ENCODE measurements around the gene TNKS2. TPM values are rescaled to one million over a fixed set of nuclear protein-coding genes. Genes with fewer than 3 reads are reported as not detected.
"Not testable (repeated sequence)": the region's sequence is repeated elsewhere in the genome, so short reads cannot be mapped to it uniquely, and the experiment has no call there.

Gene TNKS2
- total RNA-seq = 10 to 100 TPM; 25.0 to 25.6 TPM

GRCh38 chr10:91797874-91798648 is at the start of gene TNKS2:
Gene TNKS2, plus strand, starts transcription at chr10:91798426. Its CDS starts 265 bp downstream, at chr10:91798691.
- CTCF ChIA-PET = interaction anchor here (0.8 to 1.0 kb wide), 2 partner anchors 15 to 38 kb away, joined by 3 read pairs; no protein-coding TSS in a partner anchor
- POLR2A ChIA-PET = interaction anchor here (0.5 to 3.1 kb wide), 4 partner anchors 10 to 138 kb away, joined by 3 to 7 read pairs (median 3); partner anchors contain the start of genes BTAF1 and FGFBP3

- POLR2A ChIA-PET, CTCF ChIA-PET: not testable (repeated sequence)
Observed at GRCh38 chr10:91749592-91749991, 48.6 kb upstream of the TNKS2 start.

GRCh38 chr10:91756286-91756685 is 41.9 kb upstream of the TNKS2 start:
- POLR2A ChIA-PET = no interaction called here
- CTCF ChIA-PET = interaction anchor here (1.1 kb wide), 1 partner anchor 157 kb away, joined by 9 read pairs; no protein-coding TSS in a partner anchor

- ChIA-PET CTCF (interaction anchor here (0.5 to 2.2 kb wide), 4 partner anchors 9 to 154 kb away, joined by 3 to 12 read pairs (median 3); no protein-coding TSS in a partner anchor), POLR2A (interaction anchor here (0.7 kb wide), 1 partner anchor 9 kb away, joined by 10 read pairs; no protein-coding TSS in a partner anchor)
Observed at GRCh38 chr10:91758303-91759146, 39.7 kb upstream of the TNKS2 start.

GRCh38 chr10:91759581-91759986 is 38.6 kb upstream of the TNKS2 start:
- ChIA-PET CTCF (interaction anchor here (0.8 to 2.2 kb wide), 3 partner anchors 36 to 153 kb away, joined by 3 to 12 read pairs (median 3); partner anchors contain the start of gene TNKS2), POLR2A (no interaction called here)

GRCh38 chr10:91761721-91762120 is 36.5 kb upstream of the TNKS2 start:
- ChIA-PET POLR2A (no interaction called here), CTCF (no interaction called here)

GRCh38 chr10:91762878-91763277 is 35.3 kb upstream of the TNKS2 start:
- POLR2A ChIA-PET = no interaction called here
- CTCF ChIA-PET = no interaction called here

GRCh38 chr10:91766676-91767075 is 31.6 kb upstream of the TNKS2 start:
- ChIA-PET POLR2A (no interaction called here), CTCF (interaction anchor here (0.9 kb wide), 1 partner anchor 8 kb away, joined by 3 read pairs; no protein-coding TSS in a partner anchor)

GRCh38 chr10:91768123-91768522 is 30.1 kb upstream of the TNKS2 start:
- POLR2A ChIA-PET = no interaction called here

GRCh38 chr10:91771907-91772306 is 26.3 kb upstream of the TNKS2 start:
- ChIA-PET POLR2A (no interaction called here), CTCF (no interaction called here)

More at GRCh38 chr10:91768123-91768522, 30.1 kb upstream of the TNKS2 start:
- CTCF ChIA-PET = no interaction called here

- POLR2A ChIA-PET = no interaction called here
- CTCF ChIA-PET = no interaction called here
Observed at GRCh38 chr10:91772461-91772860, 25.8 kb upstream of the TNKS2 start.

- POLR2A ChIA-PET = no interaction called here
Observed at GRCh38 chr10:91772869-91773268, 25.4 kb upstream of the TNKS2 start.

GRCh38 chr10:91774571-91774970 is 23.7 kb upstream of the TNKS2 start:
- POLR2A ChIA-PET = no interaction called here
- CTCF ChIA-PET = no interaction called here

More at GRCh38 chr10:91772869-91773268, 25.4 kb upstream of the TNKS2 start:
- CTCF ChIA-PET = no interaction called here

- ChIA-PET CTCF (no interaction called here), POLR2A (no interaction called here)
Observed at GRCh38 chr10:91775731-91776130, 22.5 kb upstream of the TNKS2 start.

GRCh38 chr10:91776266-91776665 is 22.0 kb upstream of the TNKS2 start:
- CTCF ChIA-PET = no interaction called here

GRCh38 chr10:91778485-91778884 is 19.7 kb upstream of the TNKS2 start:
- ChIA-PET POLR2A (no interaction called here), CTCF (no interaction called here)

More at GRCh38 chr10:91776266-91776665, 22.0 kb upstream of the TNKS2 start:
- POLR2A ChIA-PET = no interaction called here

- POLR2A ChIA-PET = no interaction called here
- CTCF ChIA-PET = no interaction called here
Observed at GRCh38 chr10:91779011-91779605, 19.1 kb upstream of the TNKS2 start.

GRCh38 chr10:91782539-91782938 is 15.7 kb upstream of the TNKS2 start:
- POLR2A ChIA-PET = no interaction called here
- CTCF ChIA-PET = no interaction called here

- CTCF ChIA-PET = no interaction called here
- POLR2A ChIA-PET = no interaction called here
Observed at GRCh38 chr10:91785830-91786229, 12.4 kb upstream of the TNKS2 start.

- POLR2A ChIA-PET = no interaction called here
Observed at GRCh38 chr10:91787258-91787657, 11.0 kb upstream of the TNKS2 start.

More at GRCh38 chr10:91787258-91787657, 11.0 kb upstream of the TNKS2 start:
- CTCF ChIA-PET = no interaction called here

Measured in activated CD8-positive, alpha-beta memory T cell treated with anti-CD3 and anti-CD28 coated beads for 36 hours (primary cell).